ENCODE measurements around the gene SNAP29.
"Not testable (repeated sequence)": the region's sequence is repeated elsewhere in the genome, so short reads cannot be mapped to it uniquely, and the experiment has no call there.

Gene SNAP29

GRCh38 chr22:20836987-20837823 is 21.6 kb upstream of the SNAP29 start:
- no peak for DNase-seq

- DNase-seq: not testable (repeated sequence)
Measured at GRCh38 chr22:20839354-20839753, 19.5 kb upstream of the SNAP29 start.

GRCh38 chr22:20839837-20840645 is 18.8 kb upstream of the SNAP29 start:
- no peak for DNase-seq

- no peak for DNase-seq
Measured at GRCh38 chr22:20840646-20841371, 18.0 kb upstream of the SNAP29 start.

GRCh38 chr22:20843501-20843900 is 15.3 kb upstream of the SNAP29 start:
- no peak for DNase-seq

GRCh38 chr22:20844055-20845037 is 14.5 kb upstream of the SNAP29 start:
- no peak for DNase-seq

- no peak for DNase-seq
Measured at GRCh38 chr22:20847318-20847822, 11.4 kb upstream of the SNAP29 start.

- no peak for DNase-seq
Measured at GRCh38 chr22:20852076-20852475, 6.7 kb upstream of the SNAP29 start.

GRCh38 chr22:20852503-20852902 is 6.3 kb upstream of the SNAP29 start:
- DNase-seq: no peak

- no peak for DNase-seq
Measured at GRCh38 chr22:20853236-20853660, 5.6 kb upstream of the SNAP29 start.

- no peak for DNase-seq
Measured at GRCh38 chr22:20857247-20857643, 1.6 kb upstream of the SNAP29 start.

GRCh38 chr22:20857838-20858614 is 781 bp upstream of the SNAP29 start:
- peak; percentile 87 for DNase-seq

GRCh38 chr22:20859615-20860014 is 808 bp downstream of the SNAP29 start:
- DNase-seq: no peak

- no peak for DNase-seq
Measured at GRCh38 chr22:20862540-20862939, 3.7 kb downstream of the SNAP29 start.

GRCh38 chr22:20863366-20863765 is 4.6 kb downstream of the SNAP29 start:
- DNase-seq: no peak

- DNase-seq: no peak
Measured at GRCh38 chr22:20864186-20864908, 5.5 kb downstream of the SNAP29 start.

- DNase-seq: no peak
Measured at GRCh38 chr22:20865331-20865730, 6.5 kb downstream of the SNAP29 start.

- DNase-seq: no peak
Measured at GRCh38 chr22:20865875-20866445, 7.2 kb downstream of the SNAP29 start.

- DNase-seq: no peak
Measured at GRCh38 chr22:20866736-20867135, 7.9 kb downstream of the SNAP29 start.

Data from CD4-positive, alpha-beta T cell treated with Interleukin-21 for 1 hour (primary cell).